MM.1S (cell line): Measurements from ENCODE around the gene HSPB6.

Source experiments
- EZH2phosphoT487 ChIP-seq: fragments of 300-600 bp; sonication (generic); IDR thresholded peaks from 2 replicates; pipeline ENCODE4 v1.6.1; 2018; ENCODE audit warnings: antibody characterized with exemption, low read length
- TF ChIP-seq, protein P1 (sequence below): fragments of 300-600 bp; sonication (generic); IDR thresholded peaks from 2 replicates; pipeline ENCODE4 v1.5.1; 2016; ENCODE audit warnings: antibody characterized with exemption, low read length, mixed read lengths

DNA sequence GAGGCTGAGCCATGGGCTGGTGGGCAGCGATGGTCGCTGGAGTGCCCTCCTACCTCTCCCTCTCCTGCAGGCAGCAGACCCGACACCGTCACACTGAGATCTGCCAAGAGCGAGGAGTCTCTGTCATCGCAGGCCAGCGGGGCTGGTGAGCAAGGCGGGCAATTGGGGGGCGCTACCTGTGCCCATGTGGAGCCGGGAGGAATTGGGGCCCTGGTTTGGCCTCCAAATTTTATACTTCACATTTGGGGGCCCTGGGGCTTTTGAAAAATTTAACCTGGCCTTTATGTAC, 28.5 kb upstream of the HSPB6 start:
- TF ChIP-seq, protein P1, sequence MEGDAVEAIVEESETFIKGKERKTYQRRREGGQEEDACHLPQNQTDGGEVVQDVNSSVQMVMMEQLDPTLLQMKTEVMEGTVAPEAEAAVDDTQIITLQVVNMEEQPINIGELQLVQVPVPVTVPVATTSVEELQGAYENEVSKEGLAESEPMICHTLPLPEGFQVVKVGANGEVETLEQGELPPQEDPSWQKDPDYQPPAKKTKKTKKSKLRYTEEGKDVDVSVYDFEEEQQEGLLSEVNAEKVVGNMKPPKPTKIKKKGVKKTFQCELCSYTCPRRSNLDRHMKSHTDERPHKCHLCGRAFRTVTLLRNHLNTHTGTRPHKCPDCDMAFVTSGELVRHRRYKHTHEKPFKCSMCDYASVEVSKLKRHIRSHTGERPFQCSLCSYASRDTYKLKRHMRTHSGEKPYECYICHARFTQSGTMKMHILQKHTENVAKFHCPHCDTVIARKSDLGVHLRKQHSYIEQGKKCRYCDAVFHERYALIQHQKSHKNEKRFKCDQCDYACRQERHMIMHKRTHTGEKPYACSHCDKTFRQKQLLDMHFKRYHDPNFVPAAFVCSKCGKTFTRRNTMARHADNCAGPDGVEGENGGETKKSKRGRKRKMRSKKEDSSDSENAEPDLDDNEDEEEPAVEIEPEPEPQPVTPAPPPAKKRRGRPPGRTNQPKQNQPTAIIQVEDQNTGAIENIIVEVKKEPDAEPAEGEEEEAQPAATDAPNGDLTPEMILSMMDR: no peak
- no peak for TF ChIP-seq EZH2phosphoT487
